COR-L47 (cell line): ENCODE results near the gene NAA10.

Source experiments
- DNase-seq: peaks from one replicate; lab custom pipeline; 2025; lab: John Stamatoyannopoulos, UW

NAA10 gene

GRCh38 chrX:153966841-153967535 lies 32.2 kb upstream of the NAA10 start:
- DNase-seq, result no peak

- DNase-seq, result no peak
Measured at GRCh38 chrX:153966283-153966688, 31.4 kb upstream of the NAA10 start.

GRCh38 chrX:153965406-153965805 lies 30.6 kb upstream of the NAA10 start:
- no peak for DNase-seq

- no peak for DNase-seq
Measured at GRCh38 chrX:153964105-153964504, 29.3 kb upstream of the NAA10 start.

GRCh38 chrX:153963546-153963945 lies 28.7 kb upstream of the NAA10 start:
- no peak for DNase-seq

GRCh38 chrX:153961292-153961691 lies 26.5 kb upstream of the NAA10 start:
- DNase-seq, result no peak

- DNase-seq, result no peak
Measured at GRCh38 chrX:153960786-153961185, 25.9 kb upstream of the NAA10 start.

- DNase-seq, result no peak
Measured at GRCh38 chrX:153960077-153960476, 25.2 kb upstream of the NAA10 start.

GRCh38 chrX:153959649-153960048 lies 24.8 kb upstream of the NAA10 start:
- no peak for DNase-seq

- DNase-seq, result no peak
Measured at GRCh38 chrX:153958605-153959004, 23.8 kb upstream of the NAA10 start.

- DNase-seq, result no peak
Measured at GRCh38 chrX:153957224-153957623, 22.4 kb upstream of the NAA10 start.

- no peak for DNase-seq
Measured at GRCh38 chrX:153956044-153956907, 21.4 kb upstream of the NAA10 start.

GRCh38 chrX:153955228-153955732 lies 20.4 kb upstream of the NAA10 start:
- DNase-seq, result no peak

- DNase-seq, result no peak
Measured at GRCh38 chrX:153954558-153955227, 19.9 kb upstream of the NAA10 start.

- DNase-seq, result no peak
Measured at GRCh38 chrX:153953892-153954557, 19.2 kb upstream of the NAA10 start.

- DNase-seq, result peak; percentile 11
Measured at GRCh38 chrX:153953342-153953830, 18.5 kb upstream of the NAA10 start.

- no peak for DNase-seq
Measured at GRCh38 chrX:153952373-153953026, 17.7 kb upstream of the NAA10 start.

GRCh38 chrX:153951683-153952372 lies 17.0 kb upstream of the NAA10 start:
- DNase-seq, result no peak

- no peak for DNase-seq
Measured at GRCh38 chrX:153950127-153950526, 15.3 kb upstream of the NAA10 start.
